Stomach (tissue), 9 donors: ENCODE measurements around the gene CMTM6. TPM values are rescaled to one million over a fixed set of nuclear protein-coding genes. Genes with fewer than 3 reads are reported as not detected.

Source experiments
- DNase-seq, 2 donors: peaks; one replicate each; pipeline versions ENCODE4 v3.0.0 to v3.0.0-alpha.2; 2013 to 2019
- H3K27ac ChIP-seq, 5 donors: fragments of 200-600 bp in 4 of 5; sonication (generic) in 4 of 5; one replicate each; pipeline ENCODE4 v1.5.1; 2013 to 2019; ENCODE audit warnings: mild to moderate bottlenecking in 1 of 5, moderate library complexity in 1 of 5
- H3K27me3 ChIP-seq, 3 donors: fragments of 200-600 bp; sonication (generic); one replicate each; pipeline ENCODE4 v1.5.1; 2017 to 2019; ENCODE audit warnings: mixed run types in 1 of 3
- H3K36me3 ChIP-seq, 4 donors: fragments of 200-600 bp; sonication (generic); 1 replicate in 3 of 4; 2 replicates in 1 of 4; pipeline ENCODE4 v1.5.1; 2016 to 2019
- H3K4me1 ChIP-seq, 4 donors: fragments of 200-600 bp; sonication (generic); one replicate each; pipeline ENCODE4 v1.5.1; 2016 to 2019
- H3K4me3 ChIP-seq, 4 donors: fragments of 200-600 bp; sonication (generic) in 3 of 4; one replicate each; pipeline ENCODE4 v1.5.1; 2016 to 2019; ENCODE audit warnings: mild to moderate bottlenecking in 1 of 4
- H3K9me3 ChIP-seq, 4 donors: fragments of 200-600 bp; sonication (generic); one replicate each; pipeline ENCODE4 v1.5.1; 2016 to 2019
- EP300 ChIP-seq: sonication (generic); formaldehyde crosslinking; IDR thresholded peaks from one replicate; pipeline ENCODE4 v1.6.1; 2017; ENCODE audit warnings: antibody characterized with exemption
- POLR2A ChIP-seq, 4 donors: fragments of 450-650 bp; IDR thresholded peaks; one replicate each; pipeline ENCODE4 v1.6.1; 2016; ENCODE audit warnings: antibody characterized with exemption in 4 of 4, control low read depth in 2 of 4, mild to moderate bottlenecking in 1 of 4, moderate library complexity in 1 of 4
- POLR2AphosphoS5 ChIP-seq, 3 donors: sonication (generic); formaldehyde crosslinking; IDR thresholded peaks; one replicate each; pipeline ENCODE4 v1.6.1; 2016; ENCODE audit warnings: antibody characterized with exemption in 3 of 3
- WGBS, 5 donors: extraction: QIAGEN DNeasy Blood & Tissue Kit in 3 of 5; methylation state at CpG; one replicate each; pipeline versions ENCODE4 v1.1.5 to v1.1.7; 2013 to 2018; 5-methylcytosine and 5-hydroxymethylcytosine counted together
- intact Hi-C: fragments of 100-400 bp; cut with DNase I; formaldehyde crosslinking; loops from one replicate; pipeline ENCODE4 v1.15.1; 2023; ENCODE audit warnings: low total_unique reads
- polyA plus RNA-seq, 3 donors: library from polyadenylated mRNA; stranded (reverse); fragments of 200-250 nt; gene quantifications; one replicate each; pipeline ENCODE4 v1.2.3, GENCODE V29; 2013
- total RNA-seq, 5 donors: library from RNA; depleted of rRNA; stranded (reverse); fragments of >200 nt; gene quantifications; one replicate each; pipeline versions ENCODE4 v1.1.0 to v1.2.3, GENCODE V29; 2014 to 2016
- TF ChIP-seq, protein P1 (sequence below), 7 experiments: fragments of 450-650 bp in 4 of 7; fragments of 200-600 bp in 3 of 7; sonication (generic) in 3 of 7; IDR thresholded peaks; one replicate each; pipeline ENCODE4 v1.5.1; 2016 to 2019; ENCODE audit warnings: antibody characterized with exemption in 7 of 7, control low read depth in 2 of 7, mild to moderate bottlenecking in 1 of 7
- donor health status: healthy with polysubstance abuse.
- donor health status: Bipolar disorder and iron deficiency.
- donor health status: healthy.

The CMTM6 gene
- total and polyA plus RNA-seq, 8 donors, result 5.8 to 133 (median 15.2) TPM

DNA sequence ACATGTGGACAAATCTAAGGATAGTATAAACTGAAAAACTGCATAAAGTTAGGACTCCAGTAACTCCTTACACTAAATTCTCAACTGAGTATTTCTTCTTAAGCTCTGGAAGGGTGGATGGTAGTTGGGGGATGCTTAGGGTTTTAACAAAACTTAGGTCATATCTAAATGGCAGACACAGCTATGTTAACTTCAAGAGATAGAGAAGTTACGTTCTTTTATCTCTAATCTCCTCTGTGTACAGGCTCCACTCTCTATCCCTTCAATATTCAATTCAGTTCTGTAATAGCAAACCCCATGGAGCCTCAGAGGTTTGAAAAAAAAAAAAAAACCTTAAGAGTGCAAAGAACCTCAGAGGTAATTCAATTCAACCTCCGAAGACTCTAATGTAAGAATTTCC is 3.1 kb downstream of the CMTM6 start:
- Histone ChIP-seq H3K27me3 (no peaks in the 10 kb centered on the region), H3K9me3 (no peaks in the 10 kb centered on the region), H3K36me3 (no peaks in the 10 kb centered on the region), H3K27ac (no peak overlapping the region), H3K4me3 (no peak overlapping the region), H3K4me1 (peaks cover 14 to 62% (median 38%) of the 10 kb centered on the region in 4 donors)
- TF ChIP-seq, protein P1, sequence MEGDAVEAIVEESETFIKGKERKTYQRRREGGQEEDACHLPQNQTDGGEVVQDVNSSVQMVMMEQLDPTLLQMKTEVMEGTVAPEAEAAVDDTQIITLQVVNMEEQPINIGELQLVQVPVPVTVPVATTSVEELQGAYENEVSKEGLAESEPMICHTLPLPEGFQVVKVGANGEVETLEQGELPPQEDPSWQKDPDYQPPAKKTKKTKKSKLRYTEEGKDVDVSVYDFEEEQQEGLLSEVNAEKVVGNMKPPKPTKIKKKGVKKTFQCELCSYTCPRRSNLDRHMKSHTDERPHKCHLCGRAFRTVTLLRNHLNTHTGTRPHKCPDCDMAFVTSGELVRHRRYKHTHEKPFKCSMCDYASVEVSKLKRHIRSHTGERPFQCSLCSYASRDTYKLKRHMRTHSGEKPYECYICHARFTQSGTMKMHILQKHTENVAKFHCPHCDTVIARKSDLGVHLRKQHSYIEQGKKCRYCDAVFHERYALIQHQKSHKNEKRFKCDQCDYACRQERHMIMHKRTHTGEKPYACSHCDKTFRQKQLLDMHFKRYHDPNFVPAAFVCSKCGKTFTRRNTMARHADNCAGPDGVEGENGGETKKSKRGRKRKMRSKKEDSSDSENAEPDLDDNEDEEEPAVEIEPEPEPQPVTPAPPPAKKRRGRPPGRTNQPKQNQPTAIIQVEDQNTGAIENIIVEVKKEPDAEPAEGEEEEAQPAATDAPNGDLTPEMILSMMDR (IDR thresholded peaks at IDR 0.05), result no peak
- TF ChIP-seq POLR2A (IDR thresholded peaks at IDR 0.05) (no peak), POLR2AphosphoS5 (IDR thresholded peaks at IDR 0.05) (no peak), EP300 (no peak)
- DNase-seq, result no peak
- intact Hi-C loops, result no loop called here
- WGBS, 5 donors, result 72 to 81% (median 74%) methylated on average over 2 of the region's 2 CpGs

GRCh38 chr3:32498992-32499391 is 3.7 kb downstream of the CMTM6 start:
- no peaks in the 10 kb centered on the region for H3K36me3 ChIP-seq
- no peak for DNase-seq
- H3K27ac ChIP-seq, result no peak overlapping the region
- intact Hi-C loops, result no loop called here
- peaks cover 14 to 68% (median 40%) of the 10 kb centered on the region in 4 donors for H3K4me1 ChIP-seq
- TF ChIP-seq, protein P1 (IDR thresholded peaks at IDR 0.05), result no peak
- TF ChIP-seq POLR2A (IDR thresholded peaks at IDR 0.05), result no peak
- no peak for TF ChIP-seq POLR2AphosphoS5 (IDR thresholded peaks at IDR 0.05)
- TF ChIP-seq EP300, result no peak
- H3K27me3 ChIP-seq, result no peaks in the 10 kb centered on the region
- no peaks in the 10 kb centered on the region for H3K9me3 ChIP-seq
- WGBS, 5 donors, result 68 to 82% (median 75%) methylated on average over 3 of the region's 3 CpGs
- no peak overlapping the region for H3K4me3 ChIP-seq

DNA sequence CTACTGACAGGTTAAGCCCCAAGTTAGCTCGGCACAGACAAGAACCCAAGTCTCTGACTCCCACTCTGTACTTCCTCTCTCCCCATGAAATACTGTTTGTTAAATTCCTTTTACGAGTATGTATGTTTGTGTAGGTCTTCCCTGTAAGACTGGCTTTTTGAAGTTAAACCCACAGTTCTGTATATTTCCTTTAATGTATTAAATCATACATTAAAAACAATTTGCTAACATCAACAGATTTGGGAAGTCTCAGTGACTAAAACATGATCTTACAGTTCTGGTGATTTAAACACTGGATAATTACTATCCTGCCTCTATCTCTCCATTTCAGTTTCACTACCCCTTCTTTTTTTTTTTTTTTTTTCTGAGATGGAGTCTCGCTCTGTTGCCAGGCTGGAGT is 4.4 kb downstream of the CMTM6 start:
- H3K36me3 ChIP-seq, result no peaks in the 10 kb centered on the region
- no peak for TF ChIP-seq POLR2A (IDR thresholded peaks at IDR 0.05)
- TF ChIP-seq, protein P1 (IDR thresholded peaks at IDR 0.05), result no peak
- intact Hi-C loops, result no loop called here
- no peaks in the 10 kb centered on the region for H3K27me3 ChIP-seq
- no peak overlapping the region for H3K4me3 ChIP-seq
- H3K27ac ChIP-seq, result no peak overlapping the region
- DNase-seq, result no peak
- 82 to 92% (median 89%) methylated on average over 3 of the region's 3 CpGs for WGBS, 5 donors
- peaks cover 19 to 71% (median 44%) of the 10 kb centered on the region in 4 donors for H3K4me1 ChIP-seq
- no peaks in the 10 kb centered on the region for H3K9me3 ChIP-seq

- Histone ChIP-seq H3K9me3 (no peaks in the 10 kb centered on the region), H3K4me3 (no peak overlapping the region), H3K36me3 (peaks cover 0 to 8% (median 5%) of the 10 kb centered on the region in 4 donors), H3K27ac (no peak overlapping the region), H3K27me3 (no peaks in the 10 kb centered on the region), H3K4me1 (peaks cover 12 to 73% (median 40%) of the 10 kb centered on the region in 4 donors)
- intact Hi-C loops, result no loop called here
- no peak for DNase-seq
- 66 to 77% (median 71%) methylated on average over 1 to 2 of the region's 2 CpGs for WGBS, 5 donors
- TF ChIP-seq EP300, result no peak
- no peak for TF ChIP-seq POLR2A (IDR thresholded peaks at IDR 0.05)
- TF ChIP-seq, protein P1 (IDR thresholded peaks at IDR 0.05), result no peak
- no peak for TF ChIP-seq POLR2AphosphoS5 (IDR thresholded peaks at IDR 0.05)
Observed at GRCh38 chr3:32495609-32496008, 7.0 kb downstream of the CMTM6 start.
